NCI-H187 (cell line): ENCODE results near the gene CCND1.

Experiments used
- DNase-seq, 2 experiments: peaks; one replicate each; lab custom pipeline; 2025; lab: John Stamatoyannopoulos, UW

The CCND1 gene

GRCh38 chr11:69654001-69654659, 13.2 kb downstream of the CCND1 start:
- DNase-seq, result no peak

GRCh38 chr11:69654660-69655478, 13.9 kb downstream of the CCND1 start:
- no peak for DNase-seq

- DNase-seq, result no peak
Observed at GRCh38 chr11:69655479-69656428, 14.8 kb downstream of the CCND1 start.

- no peak for DNase-seq
Observed at GRCh38 chr11:69656536-69657455, 15.8 kb downstream of the CCND1 start.

GRCh38 chr11:69657456-69657910, 16.5 kb downstream of the CCND1 start:
- DNase-seq, result no peak

- no peak for DNase-seq
Observed at GRCh38 chr11:69657911-69658625, 17.1 kb downstream of the CCND1 start.

- DNase-seq, result no peak
Observed at GRCh38 chr11:69658626-69659450, 17.9 kb downstream of the CCND1 start.

- no peak for DNase-seq
Observed at GRCh38 chr11:69659591-69659990, 18.6 kb downstream of the CCND1 start.

- DNase-seq, result no peak
Observed at GRCh38 chr11:69660001-69660500, 19.1 kb downstream of the CCND1 start.

- DNase-seq, result no peak
Observed at GRCh38 chr11:69661413-69661715, 20.4 kb downstream of the CCND1 start.

- no peak for DNase-seq
Observed at GRCh38 chr11:69662021-69662698, 21.2 kb downstream of the CCND1 start.

GRCh38 chr11:69662806-69663205, 21.9 kb downstream of the CCND1 start:
- DNase-seq, result no peak

- DNase-seq, result no peak
Observed at GRCh38 chr11:69663326-69663725, 22.4 kb downstream of the CCND1 start.

GRCh38 chr11:69664103-69664775, 23.3 kb downstream of the CCND1 start:
- no peak for DNase-seq

GRCh38 chr11:69664901-69665300, 23.9 kb downstream of the CCND1 start:
- DNase-seq, result no peak

GRCh38 chr11:69665669-69666068, 24.7 kb downstream of the CCND1 start:
- DNase-seq, result no peak

- no peak for DNase-seq
Observed at GRCh38 chr11:69666261-69666660, 25.3 kb downstream of the CCND1 start.

- DNase-seq, result no peak
Observed at GRCh38 chr11:69666752-69667536, 26.0 kb downstream of the CCND1 start.
